Endothelial cell of umbilical vein (primary cell): ENCODE measurements around the gene OR4K1. TPM values are rescaled to one million over a fixed set of nuclear protein-coding genes. Genes with fewer than 3 reads are reported as not detected.

ENCODE experiments used
- BruUV-seq: library from RNA; stranded (reverse); fragments of 400-500 nt; replicated peaks from 2 replicates; lab custom pipeline; 2021; lab: Mats Ljungman, UMichigan
- CTCF ChIA-PET: fragments of 300-600, 350-600 bp; sonication (Branson Sonifier 250); formaldehyde crosslinking; loops from one replicate; lab custom pipeline; 2021; ENCODE audit warnings: antibody characterized with exemption, inconsistent platforms; lab: Charles Lee
- POLR2A ChIA-PET: fragments of 300-600, 350-600 bp; sonication (Branson Sonifier 250); formaldehyde crosslinking; loops from one replicate; lab custom pipeline; 2021; ENCODE audit warnings: antibody characterized with exemption, inconsistent platforms; lab: Charles Lee
- DNase-seq: peaks from one replicate; pipeline ENCODE4 v3.0.0-alpha.2; 2011; ENCODE audit warnings: low read depth, low spot score
- FAIRE-seq: peaks from 2 replicates; lab custom pipeline; 2011; peaks lifted over from hg19 to GRCh38; lab: Jason Lieb, UNC
- H2AFZ ChIP-seq: 2 replicates; pipeline ENCODE4 v1.6.0; 2012; ENCODE audit warnings: low read depth, low read length, control low read depth, inconsistent platforms
- H3K27ac ChIP-seq: 2 replicates; pipeline ENCODE4 v1.5.1; 2011; ENCODE audit warnings: low read depth, mild to moderate bottlenecking, control low read depth, low read length, moderate library complexity; ENCODE audit not compliant: insufficient read depth
- H3K27me3 ChIP-seq, 2 experiments: 2 replicates each; pipeline versions ENCODE4 v1.6.0 to v1.6.1; 2011; ENCODE audit warnings: low read length in 2 of 2, mixed read lengths in 1 of 2; ENCODE audit not compliant: control insufficient read depth in 2 of 2, insufficient read depth in 2 of 2
- H3K36me3 ChIP-seq, 2 experiments: 2 replicates in 1 of 2; 3 replicates in 1 of 2; pipeline ENCODE4 v1.5.1; 2011; ENCODE audit warnings: low read length in 2 of 2, mild to moderate bottlenecking in 1 of 2, moderate library complexity in 1 of 2; ENCODE audit not compliant: control insufficient read depth in 2 of 2, insufficient read depth in 2 of 2; ENCODE audit errors: extremely low read depth in 1 of 2
- H3K4me1 ChIP-seq: 3 replicates; pipeline ENCODE4 v1.5.1; 2011; ENCODE audit warnings: mild to moderate bottlenecking, low read length; ENCODE audit not compliant: control insufficient read depth, insufficient read depth; ENCODE audit errors: extremely low read depth
- H3K4me2 ChIP-seq: 2 replicates; pipeline ENCODE4 v1.6.1; 2011; ENCODE audit warnings: low read length, control low read depth, mixed read lengths; ENCODE audit not compliant: insufficient read depth
- H3K4me3 ChIP-seq, 3 experiments: fragments of 200-600 bp in 1 of 3; sonication (generic), shearing (Covaris generic) in 1 of 3; replicated peaks in 1 of 3; 2 replicates each; pipeline ENCODE4 v1.5.1; 2011 to 2016; ENCODE audit warnings: control low read depth in 3 of 3, low read length in 3 of 3, mild to moderate bottlenecking in 2 of 3, inconsistent platforms in 1 of 3, low read depth in 1 of 3, moderate library complexity in 1 of 3; ENCODE audit not compliant: insufficient read depth in 1 of 3
- H3K79me2 ChIP-seq: 2 replicates; pipeline ENCODE4 v1.6.0; 2012; ENCODE audit warnings: low read length, inconsistent platforms; ENCODE audit not compliant: control insufficient read depth, insufficient read depth
- H3K9ac ChIP-seq: replicated peaks from 2 replicates; pipeline ENCODE3; 2011; ENCODE audit warnings: low read length, control low read depth; ENCODE audit not compliant: insufficient read depth; ENCODE audit errors: extremely low read depth
- H3K9me1 ChIP-seq: replicated peaks from 3 replicates; pipeline ENCODE4 v1.6.0; 2011; ENCODE audit warnings: mild to moderate bottlenecking, low read length; ENCODE audit not compliant: control insufficient read depth, insufficient read depth; ENCODE audit errors: extremely low read depth
- H3K9me3 ChIP-seq: replicated peaks from 2 replicates; pipeline ENCODE4 v1.5.1; 2012; ENCODE audit warnings: low read length, inconsistent platforms; ENCODE audit not compliant: control insufficient read depth, insufficient read depth
- H4K20me1 ChIP-seq: replicated peaks from 2 replicates; pipeline ENCODE3; 2011; ENCODE audit warnings: mild to moderate bottlenecking, low read length; ENCODE audit not compliant: control insufficient read depth, insufficient read depth; ENCODE audit errors: extremely low read depth
- EZH2 ChIP-seq: IDR thresholded peaks from 2 replicates; pipeline ENCODE4 v1.6.1; 2012; ENCODE audit warnings: borderline replicate concordance, low read depth, mild to moderate bottlenecking, moderate library complexity, low read length, inconsistent platforms; ENCODE audit not compliant: severe bottlenecking
- FOS ChIP-seq: IDR thresholded peaks from 2 replicates; pipeline ENCODE4 v1.6.1; 2011; ENCODE audit warnings: mild to moderate bottlenecking, low read length, moderate library complexity, borderline replicate concordance; ENCODE audit not compliant: insufficient read depth
- GATA2 ChIP-seq: IDR thresholded peaks from 2 replicates; pipeline ENCODE4 v1.7.0; 2011; ENCODE audit warnings: low read depth, mild to moderate bottlenecking, moderate library complexity, mixed read lengths, low read length; ENCODE audit not compliant: insufficient read length, insufficient read depth
- JUN ChIP-seq: IDR thresholded peaks from 2 replicates; pipeline ENCODE4 v1.6.1; 2011; ENCODE audit warnings: borderline replicate concordance, low read depth; ENCODE audit not compliant: insufficient read length, insufficient read depth
- MYC ChIP-seq: IDR thresholded peaks from one replicate; pipeline ENCODE4 v1.6.1; 2011; ENCODE audit warnings: mild to moderate bottlenecking, low read depth, low read length
- POLR2A ChIP-seq: IDR thresholded peaks from 2 replicates; pipeline ENCODE4 v1.6.1; 2012; ENCODE audit warnings: low read depth, mild to moderate bottlenecking, control low read depth, low read length
- POLR2AphosphoS5 ChIP-seq: IDR thresholded peaks from 2 replicates; pipeline ENCODE4 v1.6.1; 2012; ENCODE audit warnings: low read depth, mild to moderate bottlenecking, control low read depth, low read length, moderate library complexity; ENCODE audit not compliant: insufficient read depth
- dilution Hi-C: fragments of 300-500 bp; cut with MboI; formaldehyde crosslinking; loops from one replicate; pipeline ENCODE4 v1.15.0; 2019; ENCODE audit warnings: low sequenced_read_pairs; ENCODE audit not compliant: extremely low pct_ligation_motif_present
- intact Hi-C: fragments of 100-400 bp; cut with micrococcal nuclease; formaldehyde crosslinking; loops from one replicate; pipeline ENCODE4 v1.10.0; 2022
- polyA plus RNA-seq, 4 experiments: library from polyadenylated mRNA; depleted of rRNA in 3 of 4; stranded (reverse) in 3 of 4; unstranded in 1 of 4; fragments of >200 nt; gene quantifications; 2 replicates each; pipeline versions ENCODE4 v1.2.1 to v1.2.3, GENCODE V29; 2011 to 2012; ENCODE audit warnings: missing spikeins in 1 of 4
- total RNA-seq: library from RNA; stranded (reverse); gene quantifications from 2 replicates; pipeline ENCODE4 v1.2.3, GENCODE V29; 2021
- TF ChIP-seq, protein P1 (sequence below), 2 donors: IDR thresholded peaks; 1 replicate in 1 of 2; 2 replicates in 1 of 2; pipeline ENCODE4 v1.5.1; 2011; ENCODE audit warnings: low read length in 2 of 2, mild to moderate bottlenecking in 2 of 2, moderate library complexity in 2 of 2, control low read depth in 1 of 2, inconsistent platforms in 1 of 2, low read depth in 1 of 2; ENCODE audit not compliant: insufficient read depth in 1 of 2; ENCODE audit errors: extremely low read depth in 1 of 2
- TF ChIP-seq, protein P2 (sequence below): IDR thresholded peaks from 2 replicates; pipeline ENCODE4 v1.6.1; 2011; ENCODE audit not compliant: insufficient read depth, insufficient read length

The OR4K1 gene
- total and polyA plus RNA-seq, 2 donors (not counting 3 experiments of a cell fraction or from before 2014, with no cell fraction given): not detected

DNA sequence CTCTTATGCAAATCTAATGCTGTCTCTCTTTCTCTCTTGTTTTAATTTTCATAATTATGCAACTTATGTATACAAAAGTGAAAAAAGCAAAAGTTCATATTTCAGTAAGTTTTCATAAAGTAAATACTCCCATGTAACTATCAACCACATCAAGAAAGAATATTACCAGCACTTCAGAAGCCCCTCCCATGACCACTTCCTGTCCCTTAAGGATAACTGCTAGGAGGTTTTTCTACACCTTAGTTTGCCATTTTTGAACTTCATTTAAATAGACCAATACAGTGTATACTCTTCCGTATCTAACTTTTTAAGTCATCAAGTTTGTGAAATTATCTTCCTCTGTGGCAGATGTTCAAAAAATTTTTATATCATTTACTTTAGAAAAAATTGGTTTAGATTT, 44.1 kb downstream of the OR4K1 start:
- POLR2A ChIA-PET: no interaction called here
- FAIRE-seq: no peak
- Histone ChIP-seq H3K9ac (no peak overlapping the region), H2AFZ (no peak overlapping the region), H4K20me1 (no peaks in the 10 kb centered on the region), H3K79me2 (no peaks in the 10 kb centered on the region), H3K4me2 (no peak overlapping the region), H3K4me3 (no peak overlapping the region), H3K36me3 (no peaks in the 10 kb centered on the region), H3K4me1 (no peaks in the 10 kb centered on the region), H3K9me3 (no peaks in the 10 kb centered on the region), H3K9me1 (no peaks in the 10 kb centered on the region), H3K27me3 (no peaks in the 10 kb centered on the region), H3K27ac (no peak overlapping the region)
- dilution Hi-C loops: no loop called here
- no peak for TF ChIP-seq GATA2
- TF ChIP-seq JUN: no peak
- TF ChIP-seq MYC: no peak
- no peak for TF ChIP-seq EZH2
- TF ChIP-seq POLR2AphosphoS5: no peak
- TF ChIP-seq, protein P1, sequence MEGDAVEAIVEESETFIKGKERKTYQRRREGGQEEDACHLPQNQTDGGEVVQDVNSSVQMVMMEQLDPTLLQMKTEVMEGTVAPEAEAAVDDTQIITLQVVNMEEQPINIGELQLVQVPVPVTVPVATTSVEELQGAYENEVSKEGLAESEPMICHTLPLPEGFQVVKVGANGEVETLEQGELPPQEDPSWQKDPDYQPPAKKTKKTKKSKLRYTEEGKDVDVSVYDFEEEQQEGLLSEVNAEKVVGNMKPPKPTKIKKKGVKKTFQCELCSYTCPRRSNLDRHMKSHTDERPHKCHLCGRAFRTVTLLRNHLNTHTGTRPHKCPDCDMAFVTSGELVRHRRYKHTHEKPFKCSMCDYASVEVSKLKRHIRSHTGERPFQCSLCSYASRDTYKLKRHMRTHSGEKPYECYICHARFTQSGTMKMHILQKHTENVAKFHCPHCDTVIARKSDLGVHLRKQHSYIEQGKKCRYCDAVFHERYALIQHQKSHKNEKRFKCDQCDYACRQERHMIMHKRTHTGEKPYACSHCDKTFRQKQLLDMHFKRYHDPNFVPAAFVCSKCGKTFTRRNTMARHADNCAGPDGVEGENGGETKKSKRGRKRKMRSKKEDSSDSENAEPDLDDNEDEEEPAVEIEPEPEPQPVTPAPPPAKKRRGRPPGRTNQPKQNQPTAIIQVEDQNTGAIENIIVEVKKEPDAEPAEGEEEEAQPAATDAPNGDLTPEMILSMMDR (IDR thresholded peaks at IDR 0.05; ENCODE audit: extremely low read depth in 1 of 2, insufficient read depth in 1 of 2, low read depth in 1 of 2, low read length in 2 of 2): no peak
- no peak for TF ChIP-seq POLR2A
- no peak for TF ChIP-seq FOS
- TF ChIP-seq, protein P2, sequence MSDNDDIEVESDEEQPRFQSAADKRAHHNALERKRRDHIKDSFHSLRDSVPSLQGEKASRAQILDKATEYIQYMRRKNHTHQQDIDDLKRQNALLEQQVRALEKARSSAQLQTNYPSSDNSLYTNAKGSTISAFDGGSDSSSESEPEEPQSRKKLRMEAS: no peak
- no TSS peak for BruUV-seq
- CTCF ChIA-PET: no interaction called here
- no peak for DNase-seq
- intact Hi-C loops: no loop called here
